GM21717 (cell line): ENCODE measurements around the gene MMP20.

ENCODE experiments used
- ATAC-seq: cut with Tn5 transposase; IDR thresholded peaks from one replicate; pipeline ENCODE4 v1.9.1; 2021; ENCODE audit warnings: mild to moderate bottlenecking, moderate library complexity; ENCODE audit not compliant: unreplicated experiment

The MMP20 gene

GRCh38 chr11:102560555-102561011 is 64.5 kb downstream of the MMP20 start:
- peak; percentile 80 for ATAC-seq

- peak; percentile 37 for ATAC-seq
Observed at GRCh38 chr11:102559839-102560238, 65.3 kb downstream of the MMP20 start.

- ATAC-seq = no peak
Observed at GRCh38 chr11:102555091-102555490, 70.0 kb downstream of the MMP20 start.

- peak; percentile 79 for ATAC-seq
Observed at GRCh38 chr11:102553835-102554282, 71.3 kb downstream of the MMP20 start.

- ATAC-seq = no peak
Observed at GRCh38 chr11:102552447-102553194, 72.5 kb downstream of the MMP20 start.

GRCh38 chr11:102552020-102552419 is 73.1 kb downstream of the MMP20 start:
- no peak for ATAC-seq

GRCh38 chr11:102551169-102551781 is 73.9 kb downstream of the MMP20 start:
- no peak for ATAC-seq

GRCh38 chr11:102546923-102547471 is 78.1 kb downstream of the MMP20 start:
- ATAC-seq = peak; percentile 60

GRCh38 chr11:102546427-102546826 is 78.7 kb downstream of the MMP20 start:
- peak; percentile 66 for ATAC-seq

- ATAC-seq = no peak
Observed at GRCh38 chr11:102545701-102546100, 79.4 kb downstream of the MMP20 start.

GRCh38 chr11:102544594-102544993 is 80.5 kb downstream of the MMP20 start:
- no peak for ATAC-seq

GRCh38 chr11:102539567-102539966 is 85.6 kb downstream of the MMP20 start:
- no peak for ATAC-seq

- no peak for ATAC-seq
Observed at GRCh38 chr11:102538932-102539331, 86.2 kb downstream of the MMP20 start.

GRCh38 chr11:102534261-102534872 is 90.8 kb downstream of the MMP20 start:
- ATAC-seq = no peak

GRCh38 chr11:102530558-102530957 is 94.6 kb downstream of the MMP20 start, which contains the start of gene MMP7:
MMP7 (minus strand) TSS chr11:102530747; CDS start chr11:102530700, 47 bp downstream.
- ATAC-seq = no peak

GRCh38 chr11:102528618-102529017 is 96.5 kb downstream of the MMP20 start:
- ATAC-seq = no peak

- no peak for ATAC-seq
Observed at GRCh38 chr11:102527684-102528083, 97.4 kb downstream of the MMP20 start.

- ATAC-seq = no peak
Observed at GRCh38 chr11:102527041-102527440, 98.1 kb downstream of the MMP20 start.
